HG02759 (cell line): Measurements from ENCODE around the gene HOXC4.

Experiments
- ATAC-seq: cut with Tn5 transposase; IDR thresholded peaks from one replicate; pipeline ENCODE4 v1.9.1; 2021; ENCODE audit warnings: mild to moderate bottlenecking, moderate library complexity; ENCODE audit not compliant: unreplicated experiment

The HOXC4 gene

GRCh38 chr12:54015018-54015931, 38.4 kb upstream of the HOXC4 start:
- ATAC-seq = no peak

DNA sequence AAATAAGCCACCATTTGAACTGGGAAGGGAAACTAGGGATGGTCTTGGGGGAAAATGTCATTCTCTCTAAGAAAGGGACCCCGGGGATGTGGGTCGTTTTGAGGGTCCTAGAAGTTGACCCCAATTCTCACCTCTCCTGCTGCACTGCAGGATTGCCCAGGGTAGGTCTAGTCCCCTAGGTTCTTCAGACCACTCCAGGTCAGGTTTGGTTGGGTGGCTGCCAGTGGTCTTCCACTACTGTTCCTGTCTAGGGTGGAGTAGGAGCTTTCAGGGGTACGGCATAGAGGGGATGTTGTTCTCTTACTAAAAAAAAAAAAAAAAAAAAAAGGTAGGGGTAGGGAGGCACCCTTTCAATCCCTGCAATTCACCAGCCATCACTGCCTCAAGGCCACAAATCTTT, 37.6 kb upstream of the HOXC4 start:
- ATAC-seq = no peak

DNA sequence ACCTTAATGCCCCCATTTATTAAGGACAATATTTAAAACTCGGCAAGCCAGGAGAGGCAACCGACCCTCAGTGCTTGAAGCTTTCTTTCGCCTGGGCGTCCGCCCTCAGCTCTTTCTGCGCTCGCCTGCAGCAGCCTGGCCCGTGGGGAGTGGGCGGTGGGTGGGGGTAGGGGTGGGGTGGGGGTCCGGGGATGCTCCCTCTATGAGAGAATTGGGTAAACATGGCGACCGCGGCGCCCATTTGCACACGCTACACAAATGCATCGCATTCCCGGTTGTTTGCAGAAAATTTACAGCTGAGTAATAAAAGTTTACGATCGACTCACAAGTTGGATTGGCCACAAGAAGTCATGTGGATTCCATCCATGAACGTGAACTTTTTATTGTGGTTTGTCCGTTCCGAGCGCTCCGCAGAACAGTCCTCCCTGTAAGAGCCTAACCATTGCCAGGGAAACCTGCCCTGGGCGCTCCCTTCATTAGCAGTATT, 37.1 kb upstream of the HOXC4 start:
- no peak for ATAC-seq

DNA sequence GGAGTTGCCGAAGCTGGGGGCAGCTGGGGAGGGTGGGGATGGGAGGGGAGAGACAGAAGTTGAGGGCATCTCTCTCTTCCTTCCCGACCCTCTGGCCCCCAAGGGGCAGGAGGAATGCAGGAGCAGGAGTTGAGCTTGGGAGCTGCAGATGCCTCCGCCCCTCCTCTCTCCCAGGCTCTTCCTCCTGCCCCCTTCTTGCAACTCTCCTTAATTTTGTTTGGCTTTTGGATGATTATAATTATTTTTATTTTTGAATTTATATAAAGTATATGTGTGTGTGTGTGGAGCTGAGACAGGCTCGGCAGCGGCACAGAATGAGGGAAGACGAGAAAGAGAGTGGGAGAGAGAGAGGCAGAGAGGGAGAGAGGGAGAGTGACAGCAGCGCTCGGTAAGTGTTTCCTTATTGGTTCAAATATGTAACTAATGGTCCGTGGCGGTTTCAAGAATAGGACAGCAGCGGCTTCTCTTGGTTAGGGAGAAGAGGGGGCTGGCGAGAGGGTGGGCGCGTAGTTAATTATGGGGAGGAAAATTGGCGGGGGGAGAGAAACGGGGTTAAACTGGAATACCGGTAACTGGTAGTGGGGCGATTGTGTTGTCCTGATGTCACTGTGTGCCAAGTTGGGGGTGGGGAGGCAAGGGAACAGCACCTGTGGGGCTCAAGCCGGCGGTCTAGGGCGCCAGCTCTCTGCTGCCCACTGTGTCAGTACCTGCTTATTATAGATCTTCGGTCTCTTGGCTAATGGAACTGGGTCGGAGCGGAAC, 36.4 kb upstream of the HOXC4 start:
- peak; percentile 46 for ATAC-seq

DNA sequence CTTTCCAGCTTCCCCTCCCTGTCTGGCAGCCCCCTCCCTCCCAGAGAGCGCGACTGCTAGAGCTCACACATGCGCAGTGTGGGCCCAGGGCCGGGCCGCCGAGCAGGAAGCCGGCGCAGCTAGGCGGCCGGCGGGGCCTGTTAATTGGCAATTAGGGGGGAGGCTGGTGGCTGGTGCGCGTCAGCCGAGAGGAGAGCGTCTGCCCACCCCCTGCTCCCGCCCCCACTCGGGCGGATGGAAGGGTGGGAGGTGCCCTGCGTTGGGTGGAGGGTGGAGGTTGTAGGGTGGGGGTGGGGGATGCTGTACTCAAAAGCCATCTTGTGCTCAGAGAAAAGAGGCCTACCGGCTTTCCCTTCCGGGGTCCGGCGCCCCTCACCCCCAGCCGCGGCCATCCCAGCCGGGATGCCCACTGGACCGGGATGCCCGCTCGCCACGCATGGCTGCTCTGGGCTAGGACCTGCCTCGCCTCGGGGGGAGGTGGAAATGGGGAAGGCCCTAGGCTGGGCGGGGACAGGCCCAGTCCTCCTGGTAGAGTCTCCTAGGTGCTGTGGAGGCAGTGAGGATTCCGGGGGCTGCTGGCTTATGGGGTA, 35.7 kb upstream of the HOXC4 start:
- peak; percentile 86 for ATAC-seq

DNA sequence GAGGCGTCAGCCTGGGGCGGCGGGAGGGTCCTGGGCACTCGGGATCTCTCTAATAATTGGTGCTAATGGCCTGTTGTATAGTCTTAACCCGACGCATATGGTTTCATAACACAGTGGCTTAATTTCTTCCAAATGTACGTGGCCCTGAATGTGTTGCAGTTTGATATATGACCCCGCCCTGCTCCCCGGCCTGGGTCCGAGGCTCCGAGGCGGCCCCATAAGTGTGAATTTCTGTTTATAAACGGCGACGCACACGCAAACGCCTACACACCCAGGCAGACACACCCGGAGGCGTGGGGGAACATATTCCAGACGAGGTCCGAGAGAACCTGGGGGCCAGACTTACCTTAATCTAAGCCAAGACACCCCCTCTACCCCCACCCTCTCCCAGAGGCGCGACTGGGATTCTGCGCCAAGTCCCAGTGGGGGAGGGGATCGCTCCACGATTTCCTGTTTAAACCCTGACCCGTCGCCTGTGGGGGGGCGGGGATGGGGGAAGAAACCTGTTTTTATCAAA, 35.1 kb upstream of the HOXC4 start:
- ATAC-seq = no peak

- no peak for ATAC-seq
Observed at GRCh38 chr12:54019091-54019811, 34.4 kb upstream of the HOXC4 start.

DNA sequence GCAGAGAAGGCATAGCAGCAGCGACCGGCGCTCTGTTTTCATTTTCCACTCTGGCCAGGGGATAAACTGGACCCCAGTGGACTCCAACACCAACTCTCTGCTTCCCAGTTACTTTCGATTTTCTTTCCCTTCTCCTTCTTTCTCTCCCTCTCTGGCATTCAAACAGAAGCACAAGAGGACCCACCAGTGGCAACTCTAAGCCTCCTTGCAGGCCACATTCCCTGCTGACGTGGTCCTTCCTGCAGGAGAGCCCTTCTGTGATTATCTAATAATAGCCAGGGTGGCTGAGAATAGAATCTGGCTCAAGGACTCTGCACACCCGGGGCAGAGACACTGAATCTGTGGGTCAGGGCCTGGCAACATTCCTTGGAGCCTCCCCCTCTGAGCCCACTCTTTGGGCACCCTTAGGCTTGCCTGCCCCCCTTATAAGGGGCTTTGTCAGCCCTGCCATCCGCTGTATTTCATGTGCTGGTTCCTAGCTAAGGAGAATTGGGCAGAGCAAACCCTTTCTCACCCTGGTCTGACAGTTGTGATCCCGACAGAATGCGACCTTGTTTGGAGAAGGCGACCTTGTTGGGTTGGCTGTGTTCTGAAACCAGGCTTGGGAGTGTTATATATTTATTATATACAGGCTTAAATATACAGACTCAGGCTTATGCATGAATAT, 33.6 kb upstream of the HOXC4 start:
- ATAC-seq = no peak

DNA sequence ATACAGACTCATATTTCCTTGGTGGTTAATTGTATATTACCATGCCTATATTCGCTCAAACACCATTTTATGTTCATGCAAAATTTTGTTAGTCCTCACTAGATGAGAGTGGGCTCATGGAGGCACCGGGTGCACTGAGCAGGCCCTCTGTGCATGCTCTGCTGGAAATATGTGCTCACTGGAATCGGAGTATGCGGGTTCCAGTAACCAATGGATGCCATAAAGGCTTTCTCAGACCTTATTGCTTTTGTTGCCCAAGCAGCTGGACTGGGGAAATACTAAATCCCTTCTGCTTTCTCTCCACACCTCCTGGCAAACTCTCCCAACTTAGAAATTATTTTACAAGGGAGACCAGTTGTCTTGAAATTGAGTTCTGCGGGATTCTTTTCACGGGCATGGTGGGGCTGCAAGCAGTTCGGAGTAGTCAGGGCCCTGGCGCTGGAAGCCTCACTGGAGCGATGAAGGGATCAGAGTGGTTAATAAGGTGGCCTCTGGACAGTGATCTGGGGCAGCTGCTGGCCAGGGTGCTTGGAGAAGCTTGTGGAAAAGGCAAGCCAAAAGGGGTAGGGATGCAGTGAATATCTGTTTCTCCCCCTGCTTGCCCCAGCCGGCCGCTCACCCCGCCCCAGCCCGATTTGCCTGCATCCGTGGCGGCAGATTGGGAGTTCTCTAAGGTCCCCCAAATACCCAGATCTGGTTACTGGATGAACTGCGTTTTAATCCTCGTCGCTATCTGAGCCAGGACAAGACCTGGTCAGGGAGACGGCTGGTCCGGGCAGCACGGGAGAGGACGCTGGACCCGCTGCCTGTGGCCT, 32.8 kb upstream of the HOXC4 start:
- no peak for ATAC-seq

GRCh38 chr12:54021432-54022013, 32.1 kb upstream of the HOXC4 start:
- no peak for ATAC-seq

- no peak for ATAC-seq
Observed at GRCh38 chr12:54022960-54023884, 30.4 kb upstream of the HOXC4 start.

- ATAC-seq = no peak
Observed at GRCh38 chr12:54024127-54024526, 29.5 kb upstream of the HOXC4 start.

GRCh38 chr12:54024581-54025305, 28.9 kb upstream of the HOXC4 start:
- no peak for ATAC-seq

DNA sequence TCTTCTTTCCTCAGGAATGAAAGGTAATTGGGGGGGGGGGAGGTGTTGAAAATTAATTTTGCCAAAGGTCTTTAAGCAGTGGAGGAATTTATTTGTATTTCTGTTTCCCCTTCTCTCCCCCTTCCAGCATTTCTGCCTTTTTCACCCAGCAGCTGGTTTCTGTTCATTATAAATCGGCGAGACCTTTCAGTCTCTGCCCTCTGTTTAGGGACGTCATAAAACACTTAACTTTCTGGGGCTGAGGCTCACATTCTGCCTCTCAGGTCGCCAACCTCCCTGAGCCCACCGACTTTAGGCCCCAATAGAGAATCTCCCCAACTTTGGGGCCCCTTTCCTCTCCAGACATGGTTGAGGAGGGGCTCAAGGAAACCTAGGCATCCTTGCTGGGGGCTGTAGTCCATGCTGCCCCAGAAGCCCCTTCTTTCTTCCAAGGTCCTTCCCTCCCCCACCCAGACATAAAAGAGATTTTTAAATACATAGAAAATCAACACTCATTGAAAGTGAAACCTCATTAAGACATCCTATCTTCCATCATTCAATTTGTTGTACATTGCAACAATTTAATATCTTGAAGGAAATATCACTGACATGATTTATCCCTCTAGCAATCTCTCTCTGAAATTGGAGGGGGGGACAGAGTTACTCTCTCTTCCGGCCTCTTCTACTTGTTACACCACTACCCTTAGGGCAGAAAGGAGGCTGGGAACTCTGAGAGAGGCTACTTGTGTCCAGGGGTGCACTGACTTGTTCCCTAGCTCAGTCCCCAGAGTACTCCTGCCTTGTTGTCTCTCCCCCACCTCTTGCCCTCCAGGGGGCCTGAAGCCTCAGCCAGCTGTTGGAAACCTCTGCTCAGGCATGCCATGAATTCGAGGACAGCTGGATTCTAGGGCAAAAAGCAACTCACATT, 27.9 kb upstream of the HOXC4 start:
- ATAC-seq = no peak

- ATAC-seq = no peak
Observed at GRCh38 chr12:54026640-54027441, 26.8 kb upstream of the HOXC4 start.
